OCI-LY7 (cell line): ENCODE data around the gene NUDT19. TPM values are rescaled to one million over a fixed set of nuclear protein-coding genes. Genes with fewer than 3 reads are reported as not detected.

Source experiments
- BruUV-seq: library from RNA; stranded (reverse); fragments of 400-500 nt; replicated peaks from 2 replicates; lab custom pipeline; 2021; lab: Mats Ljungman, UMichigan
- CTCF ChIA-PET: fragments of 300-600 bp; sonication (Branson Sonifier 250); formaldehyde crosslinking; loops from one replicate; lab custom pipeline; 2022; ENCODE audit warnings: antibody characterized with exemption; ENCODE audit not compliant: unreplicated experiment; lab: Charles Lee
- POLR2A ChIA-PET: fragments of 300-600 bp; sonication (Branson Sonifier 250); formaldehyde crosslinking; loops from one replicate; lab custom pipeline; 2022; ENCODE audit warnings: antibody characterized with exemption; lab: Charles Lee
- DNase-seq: peaks from one replicate; pipeline ENCODE4 v3.0.0-alpha.2; 2015; ENCODE audit warnings: low spot score
- H2AFZ ChIP-seq: fragments of 200-600 bp; sonication (generic), shearing (Covaris generic); 2 replicates; pipeline ENCODE4 v1.6.1; 2014; ENCODE audit warnings: mild to moderate bottlenecking, antibody characterized with exemption, low read length, moderate library complexity
- H3K27ac ChIP-seq: fragments of 200-600 bp; sonication (generic); 2 replicates; pipeline ENCODE4 v1.5.1; 2014; ENCODE audit warnings: mixed run types, low read depth, mild to moderate bottlenecking, moderate library complexity, low read length, inconsistent platforms; ENCODE audit not compliant: poor library complexity, severe bottlenecking
- H3K36me3 ChIP-seq: fragments of 200-600 bp; sonication (generic); 2 replicates; pipeline ENCODE4 v1.6.1; 2014; ENCODE audit warnings: mild to moderate bottlenecking, antibody characterized with exemption, low read length, moderate library complexity, mixed read lengths; ENCODE audit not compliant: insufficient read depth
- H3K4me1 ChIP-seq: fragments of 200-600 bp; sonication (generic); 2 replicates; pipeline ENCODE4 v1.5.1; 2014; ENCODE audit warnings: mild to moderate bottlenecking, low read length; ENCODE audit not compliant: insufficient read depth, poor library complexity, severe bottlenecking
- H3K4me2 ChIP-seq: fragments of 200-600 bp; sonication (generic); 2 replicates; pipeline ENCODE4 v1.6.1; 2014; ENCODE audit warnings: mild to moderate bottlenecking, low read length
- H3K4me3 ChIP-seq: fragments of 200-600 bp; sonication (generic); 2 replicates; pipeline ENCODE4 v1.5.1; 2014; ENCODE audit warnings: mild to moderate bottlenecking, low read depth, low read length; ENCODE audit not compliant: poor library complexity, severe bottlenecking
- H3K79me2 ChIP-seq: fragments of 200-600 bp; sonication (generic); 2 replicates; pipeline ENCODE4 v1.6.1; 2016; ENCODE audit warnings: low read depth, mild to moderate bottlenecking, low read length, moderate library complexity, mixed read lengths; ENCODE audit not compliant: insufficient read depth
- H3K9me2 ChIP-seq: fragments of 200-600 bp; sonication (generic); 2 replicates; pipeline ENCODE4 v1.6.1; 2016; ENCODE audit warnings: mild to moderate bottlenecking, low read length, mixed read lengths; ENCODE audit not compliant: insufficient read depth
- H3K9me3 ChIP-seq: fragments of 200-600 bp; sonication (generic); 2 replicates; pipeline ENCODE4 v1.6.1; 2014; ENCODE audit warnings: mild to moderate bottlenecking, mixed run types, low read length, mixed read lengths
- H4K20me1 ChIP-seq: fragments of 200-600 bp; sonication (generic); 2 replicates; pipeline ENCODE4 v1.6.1; 2014; ENCODE audit warnings: mild to moderate bottlenecking, antibody characterized with exemption, low read length, moderate library complexity, mixed read lengths; ENCODE audit not compliant: insufficient read depth
- CTCF ChIP-seq: fragments of 200-600 bp; sonication (generic); conservative IDR thresholded peaks from 2 replicates; pipeline ENCODE4 v1.5.1; 2014; ENCODE audit warnings: mild to moderate bottlenecking, antibody characterized with exemption, low read length, moderate library complexity, mixed read lengths
- EZH2phosphoT487 ChIP-seq: fragments of 200-600 bp; sonication (generic); IDR thresholded peaks from 2 replicates; pipeline ENCODE4 v1.6.1; 2018; ENCODE audit warnings: low read depth, borderline replicate concordance, mild to moderate bottlenecking, mixed run types, antibody characterized with exemption, low read length, moderate library complexity, mixed read lengths
- intact Hi-C: fragments of 100-400 bp; cut with micrococcal nuclease; formaldehyde crosslinking; loops from one replicate; pipeline ENCODE4 v1.10.0; 2022; ENCODE audit not compliant: unreplicated experiment
- total RNA-seq, 2 experiments: library from RNA; depleted of rRNA in 1 of 2; stranded (reverse); fragments of >200 nt in 1 of 2; shearing (Covaris generic) in 1 of 2; gene quantifications; 2 replicates each; pipeline ENCODE4 v1.2.3, GENCODE V29; 2014 to 2022

The NUDT19 gene
- total RNA-seq, 2 experiments from 2014 or later: 3.4 to 6.8 TPM

- Histone ChIP-seq H3K9me3 (no peaks in the 10 kb centered on the region), H3K79me2 (peaks cover 27% of the 10 kb centered on the region), H3K36me3 (no peaks in the 10 kb centered on the region), H4K20me1 (peaks cover 10% of the 10 kb centered on the region; the same call in 1 of the 2 replicates), H3K4me3 (no peak overlapping the region), H3K9me2 (no peaks in the 10 kb centered on the region), H2AFZ (no peak overlapping the region), H3K27ac (no peak overlapping the region), H3K4me2 (no peak overlapping the region), H3K4me1 (peaks cover 21% of the 10 kb centered on the region)
- DNase-seq: no peak
- ChIA-PET POLR2A (no interaction called here), CTCF (no interaction called here)
- intact Hi-C loops: loop anchor here (5.0 to 10.0 kb wide), 2 partner anchors 295 to 498 kb away; partner anchors contain the start of genes CEP89 and FAAP24
- no TSS peak for BruUV-seq
- TF ChIP-seq CTCF: no peak
- TF ChIP-seq EZH2phosphoT487: no peak
Measured at GRCh38 chr19:32676895-32677359, 14.7 kb upstream of the NUDT19 start.

- intact Hi-C loops: loop anchor here (5.0 to 10.0 kb wide), 2 partner anchors 295 to 497 kb away; partner anchors contain the start of genes CEP89 and FAAP24
- no TSS peak for BruUV-seq
- H3K4me2 ChIP-seq: no peak overlapping the region
- H3K36me3 ChIP-seq: no peaks in the 10 kb centered on the region
- no peak overlapping the region for H3K27ac ChIP-seq
- no peaks in the 10 kb centered on the region for H3K9me3 ChIP-seq
- H3K9me2 ChIP-seq: no peaks in the 10 kb centered on the region
- ChIA-PET CTCF (no interaction called here), POLR2A (no interaction called here)
- no peak for DNase-seq
- H2AFZ ChIP-seq: no peak overlapping the region
- H4K20me1 ChIP-seq: peaks cover 6% of the 10 kb centered on the region; the same call in 1 of the 2 replicates
- peaks cover 20% of the 10 kb centered on the region for H3K79me2 ChIP-seq
- TF ChIP-seq EZH2phosphoT487 (no peak), CTCF (peak; percentile 24; the same call in 1 of the 2 replicates)
- H3K4me1 ChIP-seq: peaks cover 21% of the 10 kb centered on the region
- H3K4me3 ChIP-seq: no peak overlapping the region
Measured at GRCh38 chr19:32677657-32678056, 14.0 kb upstream of the NUDT19 start.

GRCh38 chr19:32680986-32681385, 10.6 kb upstream of the NUDT19 start:
- POLR2A ChIA-PET: no interaction called here
- H3K4me1 ChIP-seq: peaks cover under 1% of the 10 kb centered on the region

More at GRCh38 chr19:32680986-32681385, 10.6 kb upstream of the NUDT19 start:
- Histone ChIP-seq H3K4me3 (no peak overlapping the region), H3K9me2 (no peaks in the 10 kb centered on the region), H2AFZ (no peak overlapping the region), H3K79me2 (no peaks in the 10 kb centered on the region), H3K4me2 (no peak overlapping the region), H3K36me3 (no peaks in the 10 kb centered on the region), H3K9me3 (no peaks in the 10 kb centered on the region), H4K20me1 (no peaks in the 10 kb centered on the region), H3K27ac (no peak overlapping the region)
- DNase-seq: no peak
- no TSS peak for BruUV-seq
- TF ChIP-seq CTCF: no peak
- TF ChIP-seq EZH2phosphoT487: no peak
- CTCF ChIA-PET: no interaction called here
- intact Hi-C loops: no loop called here
